HTERT RPE-1 (cell line): ENCODE measurements around the gene COX5A.
"Not testable (repeated sequence)": the region's sequence is repeated elsewhere in the genome, so short reads cannot be mapped to it uniquely, and the experiment has no call there.

Source experiments
- in situ Hi-C: fragments of 300-500 bp; cut with MboI; formaldehyde crosslinking; loops from 4 replicates; pipeline ENCODE4 v1.14.3; 2020; ENCODE audit warnings: low sequenced_read_pairs

COX5A gene

GRCh38 chr15:74955796-74956647 lies 18.1 kb upstream of the COX5A start:
- in situ Hi-C loops = no loop called here

GRCh38 chr15:74955017-74955416 lies 17.1 kb upstream of the COX5A start:
- in situ Hi-C loops = no loop called here

- in situ Hi-C loops = no loop called here
Measured at GRCh38 chr15:74954515-74954914, 16.6 kb upstream of the COX5A start.

DNA sequence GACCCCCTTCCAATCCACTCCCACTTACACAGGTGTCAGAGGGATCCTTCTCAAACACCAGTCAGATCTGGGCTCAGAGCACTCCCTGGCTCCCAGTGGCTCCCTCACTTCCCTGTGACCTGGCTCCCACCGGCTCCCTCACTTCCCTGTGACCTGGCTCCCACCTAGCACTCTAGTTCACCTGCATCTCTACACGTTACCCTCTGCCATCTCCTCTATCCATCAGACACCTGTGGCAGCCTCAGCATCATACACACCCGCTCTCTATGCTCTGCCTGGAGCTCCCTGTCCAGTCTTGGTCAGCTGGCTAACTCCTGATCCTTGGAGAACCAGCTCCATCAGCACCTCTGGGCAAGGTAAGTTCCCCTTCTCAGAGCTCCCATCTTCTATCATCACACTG lies 13.1 kb upstream of the COX5A start:
- in situ Hi-C loops = no loop called here

DNA sequence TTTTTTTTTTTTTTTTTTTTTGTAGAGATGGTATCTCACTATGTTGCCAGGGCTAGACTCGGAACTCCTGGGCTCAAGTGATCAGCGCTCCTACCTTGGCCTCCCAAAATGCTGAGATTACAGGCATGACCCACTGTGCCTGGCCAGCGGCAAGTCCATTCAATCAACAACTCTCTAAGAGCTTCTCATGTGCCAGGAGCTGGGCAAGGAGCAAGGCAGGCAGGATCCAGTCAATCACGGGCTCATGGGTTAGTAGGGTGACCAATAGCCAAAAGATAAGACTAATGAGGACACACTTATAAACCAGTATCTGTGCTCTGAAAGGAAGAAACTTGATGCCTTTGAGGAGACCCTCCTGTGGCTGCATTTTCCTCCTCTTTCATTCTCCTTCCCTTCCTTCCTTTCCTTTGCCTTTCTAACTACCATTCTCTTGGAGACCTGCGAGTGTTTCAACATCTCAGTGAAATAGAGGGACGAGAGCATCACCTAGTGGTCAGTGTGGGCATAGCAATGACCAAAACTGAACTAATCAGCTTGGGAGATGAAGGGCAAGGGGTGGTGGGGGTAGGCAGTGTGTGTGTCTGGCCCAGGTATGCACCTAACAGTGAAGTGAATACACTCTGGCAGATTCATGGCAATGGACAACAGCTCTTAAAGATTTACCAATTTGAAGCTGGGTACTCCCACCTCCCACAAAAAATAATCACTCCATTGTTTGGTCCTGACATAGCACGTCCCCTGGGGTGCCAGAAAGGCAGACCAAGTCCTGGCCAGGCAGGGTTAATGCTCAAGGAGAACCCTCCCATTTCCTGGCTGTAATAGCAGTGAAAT lies 12.4 kb upstream of the COX5A start:
- in situ Hi-C loops = no loop called here

- in situ Hi-C loops = no loop called here
Measured at GRCh38 chr15:74937272-74937589, 642 bp downstream of the COX5A start.

DNA sequence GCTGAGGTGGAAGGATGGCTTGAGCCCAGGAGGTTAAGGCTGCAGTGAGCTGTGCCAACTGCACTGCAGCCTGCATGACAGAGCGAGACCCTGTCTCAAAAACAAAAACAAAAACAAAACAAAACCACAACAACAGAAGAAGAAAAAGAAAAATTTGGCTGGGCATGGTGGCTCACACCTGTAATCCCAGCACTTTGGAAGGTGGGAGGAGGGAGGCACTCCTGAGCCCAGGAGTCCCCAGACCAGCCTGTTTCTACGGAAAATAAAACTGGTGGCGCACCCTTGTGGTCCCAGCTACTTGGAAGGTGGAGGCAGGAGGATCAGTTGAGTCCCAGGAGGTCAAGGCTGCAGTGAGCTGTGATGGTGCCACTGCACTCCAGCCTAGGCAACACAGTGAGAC lies 2.7 kb downstream of the COX5A start:
- in situ Hi-C loops = not testable (repeated sequence)

DNA sequence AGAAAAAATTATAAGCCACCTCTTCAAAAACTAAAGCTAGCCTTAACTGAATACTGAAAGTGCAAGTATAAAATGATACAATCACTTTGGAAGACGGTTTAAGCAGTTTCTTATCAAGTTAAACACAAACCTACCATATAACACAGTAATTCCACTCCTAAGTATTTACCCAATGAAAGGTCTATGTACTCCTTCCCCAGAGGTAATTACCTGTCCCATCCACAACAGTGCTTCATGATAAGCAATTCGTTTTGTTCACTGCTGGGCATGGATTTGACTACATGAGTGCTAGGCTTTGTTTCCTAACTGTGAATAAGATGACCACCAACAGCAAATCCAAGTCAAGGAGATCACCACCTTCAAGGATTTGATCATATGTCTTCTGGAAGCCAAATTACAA lies 4.3 kb downstream of the COX5A start:
- in situ Hi-C loops = no loop called here

DNA sequence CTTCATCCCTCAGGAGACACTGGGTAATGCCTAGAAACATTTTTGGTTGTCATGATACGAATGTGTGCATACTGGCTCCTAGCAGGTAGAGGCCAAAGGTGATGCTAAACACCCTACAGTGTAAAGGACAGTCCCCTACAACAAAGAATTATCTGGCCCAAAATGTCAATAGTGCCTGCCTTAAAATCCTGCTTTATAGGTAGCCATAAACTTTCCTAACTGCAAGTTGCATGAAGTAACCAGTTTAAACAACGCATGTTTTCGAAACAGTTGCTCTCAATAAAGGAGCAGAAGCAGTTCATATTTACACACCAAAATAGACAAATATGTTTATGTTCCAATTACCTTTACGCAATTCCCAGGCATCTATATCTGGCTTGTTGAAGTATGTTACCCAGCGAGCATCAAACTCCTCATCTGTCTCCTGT lies 9.1 kb downstream of the COX5A start:
- in situ Hi-C loops = no loop called here

GRCh38 chr15:74924525-74924924 lies 13.3 kb downstream of the COX5A start:
- in situ Hi-C loops = no loop called here

DNA sequence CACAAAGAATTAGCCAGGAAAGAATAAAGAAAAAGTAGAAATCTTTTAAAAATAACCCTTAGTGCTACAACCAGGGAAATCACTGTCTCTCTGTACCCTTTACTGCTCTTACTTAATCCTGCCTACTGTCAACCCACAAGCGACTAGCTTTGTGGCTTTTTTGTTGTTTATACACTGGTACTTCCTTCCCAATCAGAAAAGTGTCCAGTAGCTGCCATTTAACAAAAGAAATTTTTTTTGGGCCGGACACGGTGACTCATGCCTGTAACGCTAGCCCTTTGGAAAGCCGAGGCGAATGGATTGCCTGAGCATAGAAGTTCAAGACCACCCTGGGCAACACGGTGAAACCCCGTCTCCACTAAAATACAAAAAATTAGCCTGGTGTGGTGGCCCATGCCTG lies 17.4 kb downstream of the COX5A start:
- in situ Hi-C loops = no loop called here

DNA sequence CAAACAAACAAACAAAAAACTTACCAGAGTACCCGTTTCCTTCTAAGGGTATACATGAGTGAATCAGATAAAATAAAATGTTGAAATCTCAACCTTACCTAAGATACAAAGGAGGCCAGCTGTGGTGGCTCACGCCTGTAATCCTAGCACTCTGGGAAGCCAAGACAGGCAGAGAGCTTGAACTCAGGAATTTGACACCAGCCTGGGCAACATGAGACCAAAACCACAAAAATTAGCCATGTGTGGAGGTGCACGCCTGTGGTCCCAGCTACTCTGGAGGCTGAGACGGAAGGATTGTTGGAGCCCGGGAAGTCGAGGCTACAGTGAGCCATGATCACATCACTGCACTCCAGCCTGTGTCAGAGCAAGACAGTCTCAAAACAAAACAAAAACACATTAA lies 20.2 kb downstream of the COX5A start:
- in situ Hi-C loops = no loop called here

DNA sequence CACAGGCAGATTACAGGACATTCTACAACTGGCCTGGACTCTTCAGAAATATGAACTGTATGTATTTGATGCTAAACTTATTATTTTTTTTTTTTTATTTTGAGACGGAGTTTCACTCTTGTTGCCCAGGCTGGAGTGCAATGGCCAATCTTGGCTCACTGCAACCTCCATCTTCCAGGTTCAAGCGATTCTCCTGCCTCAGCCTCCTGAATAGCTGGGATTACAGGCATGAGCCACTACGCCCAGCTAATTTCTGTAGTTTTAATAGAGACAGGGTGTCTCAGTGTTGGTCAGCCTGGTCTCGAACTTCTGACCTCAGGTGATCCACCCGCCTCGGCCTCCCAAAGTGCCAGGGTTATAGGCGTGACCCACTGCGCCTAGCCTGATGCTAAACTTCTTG lies 24.1 kb downstream of the COX5A start:
- in situ Hi-C loops = not testable (repeated sequence)

- in situ Hi-C loops = no loop called here
Measured at GRCh38 chr15:74913041-74913440, 24.8 kb downstream of the COX5A start.

GRCh38 chr15:74908635-74909034 lies 29.2 kb downstream of the COX5A start:
- in situ Hi-C loops = no loop called here

DNA sequence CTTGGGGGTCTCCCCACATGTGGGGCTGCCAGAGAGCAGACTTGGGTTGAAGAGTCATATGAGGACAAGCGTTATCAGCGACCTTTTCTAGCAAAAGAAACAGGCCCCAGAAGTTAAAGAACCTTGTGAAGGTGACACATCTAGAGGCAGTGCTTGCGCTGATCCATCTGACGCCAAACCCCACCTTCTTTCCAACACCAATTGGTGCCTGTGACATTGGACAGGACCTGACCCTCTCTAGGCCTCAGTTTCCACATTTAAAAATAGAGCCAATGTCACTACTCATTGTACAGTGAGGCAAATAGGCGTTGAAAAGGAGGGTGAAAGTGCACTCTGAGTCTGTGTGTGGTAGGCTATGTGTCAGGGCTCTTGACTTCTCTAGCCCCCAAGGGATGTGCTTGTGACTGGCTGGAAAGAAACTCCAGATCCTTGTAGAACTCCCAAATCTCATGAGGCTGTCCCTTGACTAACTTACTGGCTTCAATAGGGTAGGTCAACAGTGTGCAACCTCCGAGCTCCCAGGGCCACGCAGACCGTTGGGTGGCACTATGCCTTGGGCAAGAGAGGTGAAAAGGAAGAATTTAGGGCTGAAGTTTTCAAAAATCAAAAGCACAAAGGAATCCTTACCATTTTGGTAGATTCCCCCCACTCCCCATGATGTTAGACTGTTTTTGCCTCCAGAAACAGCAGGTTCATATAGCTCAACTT lies 30.6 kb downstream of the COX5A start:
- in situ Hi-C loops = no loop called here

- in situ Hi-C loops = no loop called here
Measured at GRCh38 chr15:74906450-74907162, 31.3 kb downstream of the COX5A start, which contains the start of gene FAM219B. Gene FAM219B, minus strand, starts transcription at chr15:74906851. Its CDS starts 51 bp downstream, at chr15:74906800.

DNA sequence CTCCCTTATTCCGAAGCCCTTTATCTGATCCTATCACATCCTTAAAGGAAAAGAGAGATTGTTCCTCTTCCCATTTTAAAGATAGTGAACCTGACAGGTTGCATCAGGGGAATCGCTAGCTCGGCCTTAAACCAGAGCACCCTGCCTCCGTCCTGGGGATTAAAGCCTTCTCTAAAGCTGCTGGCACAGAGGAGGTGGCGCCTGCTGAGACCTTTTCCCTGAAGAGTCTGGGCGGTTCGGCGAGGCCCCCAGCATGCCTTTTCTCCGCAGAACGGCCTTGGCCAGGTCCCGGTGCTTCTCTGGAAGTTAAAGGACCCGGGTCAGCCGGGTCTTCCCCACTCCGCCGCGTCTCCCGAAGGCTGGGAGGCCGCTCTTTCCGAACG lies 31.8 kb downstream of the COX5A start:
- in situ Hi-C loops = no loop called here

DNA sequence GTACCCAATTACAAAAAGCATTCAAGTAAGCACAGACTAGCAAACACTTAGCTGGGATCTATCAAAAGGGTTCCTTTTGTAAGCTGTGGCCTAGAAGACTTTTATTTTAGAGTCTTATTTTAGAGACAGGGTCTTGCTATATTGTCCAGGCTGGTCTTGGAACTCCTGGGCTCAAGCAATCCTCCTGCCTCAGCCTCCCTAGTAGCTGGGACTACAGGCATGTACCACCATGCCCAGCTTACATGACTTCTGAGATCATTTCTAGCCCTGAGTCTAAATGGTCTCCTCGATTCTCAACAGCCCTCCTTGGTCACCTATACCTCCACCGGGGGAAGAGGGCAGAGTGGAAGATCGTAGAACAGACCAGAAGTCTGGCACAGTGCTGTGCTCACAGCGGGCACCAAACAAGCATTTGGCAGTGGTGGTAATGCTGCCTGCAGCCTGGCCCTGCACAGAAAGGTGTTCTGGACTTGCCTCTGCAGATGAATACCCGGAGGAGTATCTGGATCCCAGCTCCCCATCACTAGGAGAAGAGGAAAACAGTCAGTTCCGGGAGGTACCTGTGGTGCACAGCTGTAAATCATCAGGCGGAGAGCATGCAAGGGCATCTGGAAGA lies 33.6 kb downstream of the COX5A start:
- in situ Hi-C loops = no loop called here

- in situ Hi-C loops = no loop called here
Measured at GRCh38 chr15:74903676-74904075, 34.2 kb downstream of the COX5A start.
